GM12892 (cell line): ENCODE results near the gene RNF152.
"Not testable (repeated sequence)": the region's sequence is repeated elsewhere in the genome, so short reads cannot be mapped to it uniquely, and the experiment has no call there.

Source experiments
- POLR2A ChIP-seq: IDR thresholded peaks from 2 replicates; pipeline ENCODE4 v1.6.1; 2011; ENCODE audit warnings: low read depth, low read length, control low read depth
- POLR2AphosphoS5 ChIP-seq: IDR thresholded peaks from 2 replicates; pipeline ENCODE4 v1.6.1; 2011; ENCODE audit warnings: low read depth, low read length, control low read depth

GRCh38 chr18:61787011-61787670, 105.7 kb downstream of the RNF152 start:
- TF ChIP-seq POLR2A, POLR2AphosphoS5: not testable (repeated sequence)
